ENCODE results near the gene ERBB2. TPM values are rescaled to one million over a fixed set of nuclear protein-coding genes. Genes with fewer than 3 reads are reported as not detected.

The ERBB2 gene
- total RNA-seq, 1 experiment from 2014 or later, result 216 TPM

DNA sequence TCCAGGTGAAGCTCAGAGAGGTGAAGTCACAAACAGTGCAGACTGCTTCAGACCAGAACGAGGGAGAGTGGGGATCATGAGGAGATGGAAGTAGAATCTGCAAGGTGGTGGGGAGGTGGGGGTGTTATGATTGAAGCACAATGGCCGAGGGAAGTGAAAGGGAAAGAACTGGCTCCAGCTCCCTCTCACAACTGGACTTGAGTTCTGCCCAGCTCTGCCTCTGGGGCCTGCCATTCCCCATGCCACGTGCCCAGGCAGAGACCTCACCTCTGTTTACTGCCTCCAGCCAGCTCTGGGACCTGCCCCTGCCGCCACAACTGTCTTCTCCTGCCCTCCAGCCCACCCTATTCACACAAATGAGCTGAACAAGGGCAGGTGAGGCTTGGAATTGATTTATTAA is 29.1 kb upstream of the ERBB2 start:
- Histone ChIP-seq H4K20me1 (ENCODE audit: control insufficient read depth, insufficient read depth, insufficient read length) (no peaks in the 10 kb centered on the region), H3K4ac (ENCODE audit: low read depth, low read length) (no peak overlapping the region), H3K27me3 (ENCODE audit: insufficient read depth, low read length) (peaks cover 3% of the 10 kb centered on the region; the same call in 1 of the 2 replicates), H2BK20ac (ENCODE audit: low read depth, low read length, poor library complexity, severe bottlenecking) (no peak overlapping the region), H4K91ac (ENCODE audit: insufficient read length, low read depth, low read length) (no peak overlapping the region), H3K27ac (ENCODE audit: insufficient read length, low read depth, low read length) (no peak overlapping the region), H4K5ac (ENCODE audit: insufficient read length, low read depth, low read length) (no peak overlapping the region), H3K23me2 (ENCODE audit: insufficient read length, low read depth, low read length, poor library complexity, severe bottlenecking) (peaks cover 6% of the 10 kb centered on the region), H3K14ac (ENCODE audit: insufficient read depth, low read length) (no peak overlapping the region), H3K56ac (ENCODE audit: insufficient read length, low read depth, low read length) (no peak overlapping the region), H3T11ph (ENCODE audit: low read length) (no peak overlapping the region), H3K79me1 (ENCODE audit: insufficient read depth, low read depth, low read length, poor library complexity, severe bottlenecking) (no peaks in the 10 kb centered on the region), H2AFZ (ENCODE audit: low read length) (no peak overlapping the region), H3K79me2 (ENCODE audit: insufficient read depth, low read length) (no peaks in the 10 kb centered on the region), H3K9ac (ENCODE audit: extremely low read depth, insufficient read length, low read length) (no peak overlapping the region), H3K9me3 (ENCODE audit: control insufficient read depth, low read depth, low read length) (no peaks in the 10 kb centered on the region), H2BK120ac (ENCODE audit: low read depth, low read length, poor library complexity, severe bottlenecking) (no peak overlapping the region), H4K8ac (replicated peaks; ENCODE audit: insufficient read length, low read depth, low read length) (no peak overlapping the region), H3K4me2 (ENCODE audit: insufficient read depth, insufficient read length, low read length) (no peak overlapping the region), H3K18ac (ENCODE audit: insufficient read length, low read depth, low read length) (no peak overlapping the region), H2AK5ac (ENCODE audit: insufficient read length, low read length) (no peak overlapping the region), H2BK12ac (ENCODE audit: insufficient read length, low read depth, low read length) (no peak overlapping the region), H2BK15ac (ENCODE audit: low read depth, low read length) (no peak overlapping the region), H3K23ac (ENCODE audit: insufficient read length, low read depth, low read length) (no peak overlapping the region), H3K4me1 (ENCODE audit: insufficient read depth, low read length) (peaks cover 3% of the 10 kb centered on the region; the same call in 1 of the 2 replicates), H2BK5ac (ENCODE audit: insufficient read length, low read length) (no peak overlapping the region)
- TF ChIP-seq, protein P1, sequence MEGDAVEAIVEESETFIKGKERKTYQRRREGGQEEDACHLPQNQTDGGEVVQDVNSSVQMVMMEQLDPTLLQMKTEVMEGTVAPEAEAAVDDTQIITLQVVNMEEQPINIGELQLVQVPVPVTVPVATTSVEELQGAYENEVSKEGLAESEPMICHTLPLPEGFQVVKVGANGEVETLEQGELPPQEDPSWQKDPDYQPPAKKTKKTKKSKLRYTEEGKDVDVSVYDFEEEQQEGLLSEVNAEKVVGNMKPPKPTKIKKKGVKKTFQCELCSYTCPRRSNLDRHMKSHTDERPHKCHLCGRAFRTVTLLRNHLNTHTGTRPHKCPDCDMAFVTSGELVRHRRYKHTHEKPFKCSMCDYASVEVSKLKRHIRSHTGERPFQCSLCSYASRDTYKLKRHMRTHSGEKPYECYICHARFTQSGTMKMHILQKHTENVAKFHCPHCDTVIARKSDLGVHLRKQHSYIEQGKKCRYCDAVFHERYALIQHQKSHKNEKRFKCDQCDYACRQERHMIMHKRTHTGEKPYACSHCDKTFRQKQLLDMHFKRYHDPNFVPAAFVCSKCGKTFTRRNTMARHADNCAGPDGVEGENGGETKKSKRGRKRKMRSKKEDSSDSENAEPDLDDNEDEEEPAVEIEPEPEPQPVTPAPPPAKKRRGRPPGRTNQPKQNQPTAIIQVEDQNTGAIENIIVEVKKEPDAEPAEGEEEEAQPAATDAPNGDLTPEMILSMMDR (conservative IDR thresholded peaks at IDR 0.05), result no peak
- Mint-ChIP-seq H3K4me1 (peaks cover 28 to 29% of the 10 kb centered on the region in 2 experiments), H3K9me3 (no peaks in the 10 kb centered on the region; a peak in 1 of 5 replicates), H3K36me3 (ENCODE audit: insufficient read depth in 1 of 3, low read depth in 3 of 3) (no peaks in the 10 kb centered on the region; a peak in 1 of 7 replicates), H3K27me3 (ENCODE audit: low read depth) (peaks cover 56% of the 10 kb centered on the region), H3K27ac (no peak overlapping the region), H3K4me3 (no peak overlapping the region; a peak in 1 of 5 replicates)
- no CpG with 5 or more reads among the region's 4 CpGs for WGBS (ENCODE audit: extremely low coverage, insufficient read length, low lambda C conversion rate)
- DNase-seq, result no peak
